ENCODE results near the gene KRT4.

The KRT4 gene

GRCh38 chr12:52794479-52795331 lies 19.2 kb downstream of the KRT4 start:
- DNase-seq: no peak

GRCh38 chr12:52792185-52793029 lies 21.5 kb downstream of the KRT4 start:
- DNase-seq: no peak

- no peak for DNase-seq
Measured at GRCh38 chr12:52791271-52792184, 22.4 kb downstream of the KRT4 start.

- no peak for DNase-seq
Measured at GRCh38 chr12:52790427-52791270, 23.3 kb downstream of the KRT4 start.

- DNase-seq: peak in 3 of 56 donors; percentile 8 to 37 (median 10)
Measured at GRCh38 chr12:52789637-52790426, 24.1 kb downstream of the KRT4 start.

GRCh38 chr12:52788876-52789636 lies 24.9 kb downstream of the KRT4 start:
- no peak for DNase-seq

- DNase-seq: no peak
Measured at GRCh38 chr12:52788192-52788875, 25.6 kb downstream of the KRT4 start.

- DNase-seq: no peak
Measured at GRCh38 chr12:52787324-52788191, 26.4 kb downstream of the KRT4 start.

GRCh38 chr12:52784909-52785308 lies 29.0 kb downstream of the KRT4 start:
- no peak for DNase-seq

- no peak for DNase-seq
Measured at GRCh38 chr12:52783563-52784316, 30.2 kb downstream of the KRT4 start.

GRCh38 chr12:52782502-52782901 lies 31.4 kb downstream of the KRT4 start:
- no peak for DNase-seq

GRCh38 chr12:52781399-52782082 lies 32.4 kb downstream of the KRT4 start:
- no peak for DNase-seq

GRCh38 chr12:52779914-52780313 lies 34.0 kb downstream of the KRT4 start:
- no peak for DNase-seq

GRCh38 chr12:52778833-52779232 lies 35.1 kb downstream of the KRT4 start:
- no peak for DNase-seq

GRCh38 chr12:52777566-52777965 lies 36.4 kb downstream of the KRT4 start:
- no peak for DNase-seq

Measured in amygdala (tissue), 56 donors.